ENCODE results near the gene SNX18.

DNA sequence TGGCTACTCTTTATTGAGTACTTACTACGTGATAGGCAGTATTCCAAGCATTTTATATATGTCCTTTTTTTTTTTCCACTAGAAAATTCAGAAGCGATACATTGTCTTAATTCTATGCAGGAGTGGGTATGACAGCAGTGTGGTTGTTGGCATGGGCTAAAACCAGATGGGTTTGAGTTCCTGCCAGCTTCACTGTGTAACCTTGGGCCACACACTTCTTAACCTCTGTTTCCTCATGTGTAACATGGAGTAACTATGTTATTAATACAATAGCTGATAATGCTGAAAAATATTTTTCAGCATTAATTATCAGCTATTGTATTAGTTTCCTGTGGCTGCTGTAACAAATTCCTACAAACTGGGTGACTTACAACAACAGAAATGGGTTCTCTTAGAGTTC is 12.0 kb downstream of the SNX18 start:
- TF ChIP-seq CTCF (conservative IDR thresholded peaks at IDR 0.05; ENCODE audit: low read depth, low read length) (no peak), EZH2 (IDR thresholded peaks at IDR 0.05; ENCODE audit: low read length, unreplicated experiment) (no peak), EZH2phosphoT487 (IDR thresholded peaks at IDR 0.05; ENCODE audit: borderline replicate concordance, low read length) (no peak)
